Stomach (tissue), 4 donors: ENCODE measurements around the gene PPEF1.

ENCODE experiments used
- CTCF ChIP-seq, 7 experiments: fragments of 450-650 bp in 4 of 7; fragments of 200-600 bp in 3 of 7; sonication (generic) in 3 of 7; IDR thresholded peaks; one replicate each; pipeline ENCODE4 v1.5.1; 2016 to 2019; ENCODE audit warnings: antibody characterized with exemption in 7 of 7, control low read depth in 2 of 7, mild to moderate bottlenecking in 1 of 7
- POLR2A ChIP-seq, 4 donors: fragments of 450-650 bp; IDR thresholded peaks; one replicate each; pipeline ENCODE4 v1.6.1; 2016; ENCODE audit warnings: antibody characterized with exemption in 4 of 4, control low read depth in 2 of 4, mild to moderate bottlenecking in 1 of 4, moderate library complexity in 1 of 4
- POLR2AphosphoS5 ChIP-seq, 3 donors: sonication (generic); formaldehyde crosslinking; IDR thresholded peaks; one replicate each; pipeline ENCODE4 v1.6.1; 2016; ENCODE audit warnings: antibody characterized with exemption in 3 of 3

GRCh38 chrX:18873836-18874235 is 166.4 kb downstream of the PPEF1 start:
- no peak for TF ChIP-seq CTCF (IDR thresholded peaks at IDR 0.05)
- TF ChIP-seq POLR2AphosphoS5 (IDR thresholded peaks at IDR 0.05) = no peak
- TF ChIP-seq POLR2A (IDR thresholded peaks at IDR 0.05) = no peak
